Activated CD8-positive, alpha-beta T cell treated with anti-CD3 and anti-CD28 coated beads, Interleukin-2, amount 10 ng/mL, durations not matched to agents 7 days and 5 days (primary cell): ENCODE measurements around the gene MRPS6. TPM values are rescaled to one million over a fixed set of nuclear protein-coding genes. Genes with fewer than 3 reads are reported as not detected.

Source experiments
- ATAC-seq: fragments of 150-1000 bp; cut with Tn5 transposase; one replicate; pipeline ENCODE4 v1.10.0; 2021; ENCODE audit warnings: moderate library complexity
- CTCF ChIA-PET: fragments of 350-600 bp; sonication (Branson Sonifier 250); formaldehyde crosslinking; loops from one replicate; lab custom pipeline; 2021; ENCODE audit warnings: antibody characterized with exemption; lab: Charles Lee
- POLR2A ChIA-PET: fragments of 350-600 bp; sonication (Branson Sonifier 250); formaldehyde crosslinking; loops from one replicate; lab custom pipeline; 2021; ENCODE audit warnings: antibody characterized with exemption; lab: Charles Lee
- DNase-seq: peaks from one replicate; pipeline ENCODE4 v3.0.0-alpha.2; 2020
- H3K27ac Mint-ChIP-seq: one replicate; pipeline ENCODE4 v1.8.0; 2021; ENCODE audit warnings: mild to moderate bottlenecking, mixed read lengths
- H3K27me3 Mint-ChIP-seq: one replicate; pipeline ENCODE4 v1.8.0; 2021; ENCODE audit warnings: low read depth, mixed read lengths
- H3K36me3 Mint-ChIP-seq: one replicate; pipeline ENCODE4 v1.8.0; 2021; ENCODE audit warnings: low read depth, mixed read lengths
- H3K4me1 Mint-ChIP-seq: one replicate; pipeline ENCODE4 v1.8.0; 2021; ENCODE audit warnings: low read depth, mixed read lengths
- H3K4me3 Mint-ChIP-seq: one replicate; pipeline ENCODE4 v1.8.0; 2021; ENCODE audit warnings: mild to moderate bottlenecking, mixed read lengths
- H3K9me3 Mint-ChIP-seq: one replicate; pipeline ENCODE4 v1.8.0; 2022; ENCODE audit warnings: mixed read lengths; ENCODE audit not compliant: insufficient read depth
- total RNA-seq, 2 experiments: library from RNA; stranded (reverse); gene quantifications; one replicate each; pipeline ENCODE4 v1.2.3, GENCODE V29; 2021

The MRPS6 gene
- total RNA-seq, 2 experiments from 2014 or later = 80.2 to 84.3 TPM

DNA sequence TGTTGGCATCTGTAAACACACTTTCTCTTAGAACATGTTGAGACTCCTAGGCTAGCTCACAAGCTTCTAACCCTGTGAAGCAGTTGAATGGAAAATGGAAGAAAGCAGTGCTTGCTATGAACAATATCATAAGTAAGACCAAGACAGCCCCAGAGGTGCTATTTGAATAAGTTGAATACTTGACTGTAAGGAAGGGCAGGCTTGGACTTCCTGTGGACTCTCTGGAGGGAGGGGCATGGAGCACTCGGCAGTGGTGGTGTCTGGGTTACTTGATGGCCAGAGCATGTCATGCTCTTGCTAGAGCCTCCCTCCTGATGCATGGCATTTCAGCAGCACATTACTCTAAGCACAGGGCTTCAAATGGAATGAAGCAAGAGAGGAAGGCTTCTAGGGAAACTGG, 60.0 kb downstream of the MRPS6 start:
- Mint-ChIP-seq H3K4me3 (no peak overlapping the region), H3K9me3 (no peaks in the 10 kb centered on the region), H3K4me1 (peaks cover 57% of the 10 kb centered on the region), H3K36me3 (peaks cover 71% of the 10 kb centered on the region), H3K27me3 (no peaks in the 10 kb centered on the region), H3K27ac (peak overlapping the region; percentile 73)
- no peak for DNase-seq
- ATAC-seq = no peak
- POLR2A ChIA-PET = interaction anchor here (1.0 to 1.4 kb wide), 2 partner anchors 43 to 59 kb away, joined by 4 read pairs; no protein-coding TSS in a partner anchor
- CTCF ChIA-PET = interaction anchor here (0.8 to 2.9 kb wide), 8 partner anchors 9 to 215 kb away, joined by 3 to 15 read pairs (median 6); partner anchors contain the start of genes MRPS6 and SLC5A3

DNA sequence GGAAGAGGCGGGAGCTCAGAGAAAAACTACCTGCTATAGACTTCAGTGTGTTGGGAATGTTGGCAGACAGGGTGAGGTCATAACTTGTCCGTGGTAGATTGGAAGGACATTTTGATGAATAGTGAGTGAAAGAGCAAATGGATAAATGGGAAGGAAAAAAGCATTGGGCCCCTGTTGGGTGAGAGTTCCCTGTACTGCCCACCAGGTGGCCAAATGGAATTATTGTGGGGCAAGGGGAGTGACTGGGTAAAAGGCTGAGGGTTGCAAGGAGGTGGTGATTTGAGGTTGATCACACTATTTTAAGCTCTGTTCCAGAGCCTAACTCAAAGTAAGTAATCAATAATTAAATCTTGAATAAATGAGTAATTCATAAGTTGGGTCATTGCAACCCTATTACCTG, 60.4 kb downstream of the MRPS6 start:
- ChIA-PET CTCF (interaction anchor here (1.1 to 2.0 kb wide), 4 partner anchors 9 to 210 kb away, joined by 3 to 9 read pairs (median 5); partner anchors contain the start of genes MRPS6 and SLC5A3), POLR2A (interaction anchor here (1.4 kb wide), 1 partner anchor 59 kb away, joined by 4 read pairs; no protein-coding TSS in a partner anchor)
- H3K27me3 Mint-ChIP-seq = no peaks in the 10 kb centered on the region
- peaks cover 74% of the 10 kb centered on the region for H3K36me3 Mint-ChIP-seq
- H3K4me3 Mint-ChIP-seq = no peak overlapping the region
- no peak overlapping the region for H3K27ac Mint-ChIP-seq
- DNase-seq (no peak), ATAC-seq (no peak)
- no peaks in the 10 kb centered on the region for H3K9me3 Mint-ChIP-seq
- H3K4me1 Mint-ChIP-seq = peaks cover 54% of the 10 kb centered on the region

DNA sequence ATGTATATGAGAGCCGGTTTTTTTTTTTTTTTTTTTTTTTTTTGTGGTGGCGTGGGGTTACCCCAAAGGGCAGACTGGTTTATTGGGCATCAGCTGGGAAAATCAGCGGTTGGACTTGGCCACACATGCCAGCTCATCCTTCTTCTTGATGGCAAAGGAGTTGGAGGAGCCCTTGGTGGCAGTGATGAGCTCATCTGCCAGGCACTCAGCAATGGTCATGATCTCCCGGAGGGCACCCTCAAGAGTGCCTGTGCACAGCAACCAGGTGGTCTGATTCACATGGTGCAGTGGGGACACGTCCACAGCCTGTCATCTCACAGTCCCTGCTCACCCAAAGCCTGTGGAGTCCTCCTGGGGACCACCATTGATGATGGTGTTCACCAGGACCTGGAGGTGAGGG, 62.0 kb downstream of the MRPS6 start:
- Mint-ChIP-seq H3K36me3 (peaks cover 78% of the 10 kb centered on the region), H3K9me3 (no peaks in the 10 kb centered on the region), H3K4me3 (no peak overlapping the region), H3K27ac (no peak overlapping the region), H3K27me3 (no peaks in the 10 kb centered on the region), H3K4me1 (peaks cover 44% of the 10 kb centered on the region)
- ATAC-seq (no peak), DNase-seq (no peak)
- POLR2A ChIA-PET = no interaction called here
- CTCF ChIA-PET = no interaction called here

DNA sequence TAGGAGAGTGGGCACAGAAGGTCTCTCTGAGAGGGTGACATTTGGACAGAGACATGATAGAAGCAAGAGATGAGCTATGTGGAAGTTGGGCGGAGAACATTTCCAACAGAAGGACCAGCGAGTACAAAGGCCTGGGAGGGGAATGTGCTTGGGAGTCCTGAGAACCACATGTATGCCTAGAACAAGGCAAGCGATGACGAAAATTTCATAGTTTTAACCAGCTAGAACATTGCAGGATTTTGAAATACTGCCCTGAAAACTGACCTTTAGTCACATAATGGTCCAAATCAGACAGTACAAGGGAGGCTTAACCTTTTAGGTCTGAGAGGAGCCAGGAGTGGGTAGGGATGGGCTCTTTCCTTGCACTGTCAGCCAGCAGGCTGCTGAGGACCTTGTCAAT, 68.0 kb downstream of the MRPS6 start:
- H3K36me3 Mint-ChIP-seq = peaks cover 78% of the 10 kb centered on the region
- POLR2A ChIA-PET = interaction anchor here (1.2 kb wide), 1 partner anchor 12 kb away, joined by 3 read pairs; no protein-coding TSS in a partner anchor
- peaks cover 20% of the 10 kb centered on the region for H3K4me1 Mint-ChIP-seq
- CTCF ChIA-PET = interaction anchor here (0.9 to 1.0 kb wide), 2 partner anchors 13 to 58 kb away, joined by 3 read pairs; no protein-coding TSS in a partner anchor
- peaks cover 5% of the 10 kb centered on the region for H3K9me3 Mint-ChIP-seq
- H3K27ac Mint-ChIP-seq = no peak overlapping the region
- no peak for ATAC-seq
- no peak overlapping the region for H3K4me3 Mint-ChIP-seq
- no peaks in the 10 kb centered on the region for H3K27me3 Mint-ChIP-seq
- DNase-seq = no peak

DNA sequence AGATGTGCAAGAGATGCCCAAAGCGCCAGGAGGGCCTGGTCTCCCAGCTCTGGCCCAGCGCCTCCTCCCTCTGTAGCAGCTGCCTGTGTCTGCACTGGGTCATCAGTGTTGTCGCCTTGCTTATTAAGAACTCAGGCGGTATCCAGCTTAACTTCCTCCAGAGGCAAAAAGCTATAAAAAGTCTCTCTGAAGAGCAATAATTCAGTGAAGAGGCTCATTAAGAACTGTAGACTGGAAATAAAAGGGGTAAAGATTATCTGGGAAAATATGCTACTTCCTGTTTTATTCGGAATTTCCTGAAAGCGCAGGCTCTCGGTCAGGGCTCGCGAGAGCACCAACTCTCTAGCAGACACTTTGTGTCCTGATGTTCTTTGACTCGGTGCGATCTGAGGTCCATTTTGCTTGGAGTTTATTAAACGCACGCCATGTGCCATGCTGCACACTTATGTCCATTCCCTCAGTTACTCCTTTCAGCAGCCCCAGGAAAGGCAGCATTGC, 70.4 kb downstream of the MRPS6 start:
- DNase-seq (no peak), ATAC-seq (no peak)
- no peak overlapping the region for H3K4me3 Mint-ChIP-seq
- peaks cover 5% of the 10 kb centered on the region for H3K9me3 Mint-ChIP-seq
- ChIA-PET CTCF (no interaction called here), POLR2A (no interaction called here)
- H3K36me3 Mint-ChIP-seq = peaks cover 76% of the 10 kb centered on the region
- peaks cover 19% of the 10 kb centered on the region for H3K4me1 Mint-ChIP-seq
- H3K27me3 Mint-ChIP-seq = no peaks in the 10 kb centered on the region
- no peak overlapping the region for H3K27ac Mint-ChIP-seq

GRCh38 chr21:34144224-34144623, 70.8 kb downstream of the MRPS6 start:
- ChIA-PET POLR2A (no interaction called here), CTCF (no interaction called here)
- no peak for DNase-seq

DNA sequence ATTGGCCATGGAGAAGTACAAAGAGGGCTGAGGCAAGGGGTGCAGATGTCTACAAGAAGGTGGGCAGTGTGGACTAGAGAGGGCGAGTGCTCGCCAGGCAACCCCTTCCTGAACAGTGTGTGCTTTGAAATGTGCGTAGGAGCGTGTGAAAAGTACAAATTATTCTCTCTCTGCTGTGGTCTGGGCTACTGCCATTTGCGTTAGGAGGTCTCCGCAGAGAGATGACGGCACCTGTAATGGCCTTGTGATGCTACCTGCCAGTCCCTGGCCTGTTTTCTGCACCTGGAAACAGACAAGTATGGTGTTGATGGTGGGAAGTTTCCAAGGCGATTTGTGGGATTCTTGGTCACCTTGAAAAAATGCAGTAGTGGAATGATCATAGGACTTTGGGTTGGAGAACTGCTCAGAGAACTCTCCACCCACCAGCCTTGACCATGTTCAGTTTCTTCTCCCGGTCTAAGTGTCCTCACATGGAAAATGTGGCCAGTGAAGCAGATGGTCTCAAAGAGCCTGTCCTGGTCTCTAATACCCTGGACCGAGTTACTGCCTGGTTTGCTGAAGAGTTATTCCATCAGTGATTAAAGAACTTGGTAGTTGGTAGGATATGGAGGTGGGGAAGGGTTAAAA, 74.5 kb downstream of the MRPS6 start:
- Mint-ChIP-seq H3K9me3 (peaks cover 5% of the 10 kb centered on the region), H3K27ac (no peak overlapping the region), H3K4me3 (no peak overlapping the region), H3K27me3 (no peaks in the 10 kb centered on the region), H3K36me3 (peaks cover 58% of the 10 kb centered on the region), H3K4me1 (peaks cover 17% of the 10 kb centered on the region)
- ChIA-PET POLR2A (no interaction called here), CTCF (interaction anchor here (1.1 to 1.2 kb wide), 2 partner anchors 200 to 224 kb away, joined by 3 read pairs; no protein-coding TSS in a partner anchor)
- ATAC-seq (no peak), DNase-seq (no peak)

More at GRCh38 chr21:34144224-34144623, 70.8 kb downstream of the MRPS6 start:
- no peak for ATAC-seq
- Mint-ChIP-seq H3K27ac (no peak overlapping the region), H3K36me3 (peaks cover 75% of the 10 kb centered on the region), H3K4me3 (no peak overlapping the region), H3K27me3 (no peaks in the 10 kb centered on the region), H3K4me1 (peaks cover 19% of the 10 kb centered on the region), H3K9me3 (peaks cover 5% of the 10 kb centered on the region)

DNA sequence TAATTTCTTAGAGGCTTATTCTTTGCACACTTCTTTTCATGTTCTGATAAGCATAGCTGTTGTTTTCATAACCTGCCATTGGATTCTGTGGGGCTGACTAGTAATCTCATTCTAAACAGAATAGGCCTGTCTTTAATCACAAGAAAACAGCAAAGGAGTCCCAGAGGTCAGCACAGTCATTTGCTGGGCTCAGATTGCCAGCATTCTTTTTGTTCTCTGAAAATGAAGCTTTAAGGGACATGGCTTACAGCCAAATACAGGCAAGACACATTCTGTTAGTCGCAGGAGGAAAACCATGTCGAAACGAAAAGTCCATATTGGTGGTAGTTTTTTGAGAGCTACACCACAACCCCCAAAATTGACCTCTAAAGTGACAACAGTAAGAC, 75.0 kb downstream of the MRPS6 start:
- H3K4me1 Mint-ChIP-seq = peaks cover 17% of the 10 kb centered on the region
- no peak for ATAC-seq

GRCh38 chr21:34148826-34149558, 75.6 kb downstream of the MRPS6 start:
- Mint-ChIP-seq H3K27ac (no peak overlapping the region), H3K4me1 (peaks cover 21% of the 10 kb centered on the region), H3K36me3 (peaks cover 55% of the 10 kb centered on the region), H3K27me3 (no peaks in the 10 kb centered on the region), H3K4me3 (no peak overlapping the region), H3K9me3 (peaks cover 5% of the 10 kb centered on the region)
- POLR2A ChIA-PET = no interaction called here
- CTCF ChIA-PET = interaction anchor here (1.1 to 1.2 kb wide), 2 partner anchors 199 to 225 kb away, joined by 3 read pairs; no protein-coding TSS in a partner anchor
- ATAC-seq (no peak), DNase-seq (no peak)

More for the DNA sequence above, 75.0 kb downstream of the MRPS6 start:
- ChIA-PET CTCF (interaction anchor here (1.1 to 1.2 kb wide), 2 partner anchors 199 to 224 kb away, joined by 3 read pairs; no protein-coding TSS in a partner anchor), POLR2A (no interaction called here)
- Mint-ChIP-seq H3K9me3 (peaks cover 5% of the 10 kb centered on the region), H3K36me3 (peaks cover 58% of the 10 kb centered on the region), H3K27ac (no peak overlapping the region), H3K4me3 (no peak overlapping the region), H3K27me3 (no peaks in the 10 kb centered on the region)
- no peak for DNase-seq

DNA sequence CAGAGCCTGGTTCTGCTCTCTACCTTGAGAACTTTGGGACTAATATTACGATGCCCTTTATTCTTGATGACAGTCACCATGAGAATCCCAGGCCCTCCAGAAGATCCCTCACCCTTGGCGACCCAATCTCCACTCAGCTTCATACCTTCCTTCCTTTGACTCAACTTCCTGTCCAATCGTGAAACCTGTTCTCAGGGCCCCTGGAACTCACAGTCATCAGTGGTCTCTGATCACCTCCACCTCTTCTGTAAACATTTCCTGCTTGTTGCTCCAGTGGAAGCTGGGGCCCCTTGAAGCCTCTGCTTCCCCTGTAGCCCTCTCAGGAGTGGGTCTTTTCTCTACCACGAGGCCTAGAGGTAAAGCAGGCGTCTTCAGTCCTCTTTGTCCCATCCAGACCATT, 79.1 kb downstream of the MRPS6 start:
- ChIA-PET POLR2A (no interaction called here), CTCF (interaction anchor here (1.1 to 1.2 kb wide), 2 partner anchors 23 to 229 kb away, joined by 3 to 5 read pairs; no protein-coding TSS in a partner anchor)
- Mint-ChIP-seq H3K27ac (peak overlapping the region; percentile 91), H3K9me3 (no peaks in the 10 kb centered on the region), H3K36me3 (peaks cover 52% of the 10 kb centered on the region), H3K4me1 (peaks cover 53% of the 10 kb centered on the region), H3K4me3 (no peak overlapping the region), H3K27me3 (no peaks in the 10 kb centered on the region)
- DNase-seq (no peak), ATAC-seq (no peak)

DNA sequence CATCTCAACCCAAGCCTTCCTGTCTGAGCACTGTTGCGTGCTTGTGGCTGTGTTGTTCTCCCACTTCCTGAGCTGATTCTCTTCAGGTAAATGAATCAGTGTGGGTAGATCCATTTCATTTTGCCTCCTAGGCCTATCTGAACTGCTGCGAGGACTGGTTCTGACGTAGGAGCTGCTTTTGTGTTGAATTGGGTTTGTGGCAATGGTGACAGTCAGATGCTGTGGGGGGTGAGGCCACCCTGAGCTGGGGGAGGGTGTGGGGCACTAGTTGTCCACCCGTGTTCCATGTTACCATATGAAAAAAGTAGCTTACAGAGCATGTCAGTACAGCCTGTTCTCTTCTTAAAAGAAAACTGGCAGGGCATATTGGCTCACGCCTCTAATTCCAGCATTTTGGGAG, 81.5 kb downstream of the MRPS6 start:
- peak; percentile 88 for ATAC-seq
- peaks cover 55% of the 10 kb centered on the region for H3K36me3 Mint-ChIP-seq
- H3K27ac Mint-ChIP-seq = peak overlapping the region; percentile 91

More for the DNA sequence above, 81.5 kb downstream of the MRPS6 start:
- Mint-ChIP-seq H3K9me3 (peaks cover 4% of the 10 kb centered on the region), H3K27me3 (no peaks in the 10 kb centered on the region), H3K4me1 (peaks cover 52% of the 10 kb centered on the region), H3K4me3 (peak overlapping the region; percentile 16)
- POLR2A ChIA-PET = interaction anchor here (0.8 to 2.5 kb wide), 9 partner anchors 9 to 206 kb away, joined by 3 to 17 read pairs (median 4); no protein-coding TSS in a partner anchor
- peak; percentile 79 for DNase-seq
- CTCF ChIA-PET = interaction anchor here (0.8 to 3.0 kb wide), 8 partner anchors 11 to 231 kb away, joined by 3 to 13 read pairs (median 8); no protein-coding TSS in a partner anchor
